Large intestine (tissue), 3 donors: Measurements from ENCODE around the gene PGM2. TPM values are rescaled to one million over a fixed set of nuclear protein-coding genes. Genes with fewer than 3 reads are reported as not detected.

Source experiments
- DNase-seq, 2 donors: peaks; one replicate each; pipeline versions ENCODE4 v3.0.0 to v3.0.0-alpha.2; 2013
- H3K27ac ChIP-seq: one replicate; pipeline ENCODE4 v1.5.1; 2013; ENCODE audit warnings: low read length
- H3K27me3 ChIP-seq: 2 replicates; pipeline ENCODE4 v1.6.1; 2013; ENCODE audit warnings: low read length; ENCODE audit not compliant: control insufficient read depth, insufficient read depth
- H3K36me3 ChIP-seq: 2 replicates; pipeline ENCODE4 v1.6.1; 2013; ENCODE audit warnings: low read length; ENCODE audit not compliant: control insufficient read depth, insufficient read depth
- H3K4me1 ChIP-seq: one replicate; pipeline ENCODE4 v1.6.1; 2013; ENCODE audit warnings: low read length; ENCODE audit not compliant: control insufficient read depth, insufficient read depth
- H3K4me3 ChIP-seq: one replicate; pipeline ENCODE4 v1.5.1; 2013; ENCODE audit warnings: low read length
- H3K9me3 ChIP-seq: one replicate; pipeline ENCODE4 v1.6.1; 2013; ENCODE audit warnings: mild to moderate bottlenecking, low read depth, low read length, moderate library complexity; ENCODE audit not compliant: control insufficient read depth
- WGBS: methylation state at CpG from one replicate; pipeline ENCODE4 v1.1.5; 2013; ENCODE audit warnings: low lambda C conversion rate; ENCODE audit not compliant: insufficient coverage; 5-methylcytosine and 5-hydroxymethylcytosine counted together
- polyA plus RNA-seq: library from polyadenylated mRNA; unstranded; fragments of 120-200 nt; gene quantifications from one replicate; pipeline ENCODE4 v1.2.1, GENCODE V29; 2013

Gene PGM2
- polyA plus RNA-seq, 1 donor: 35.3 TPM

DNA sequence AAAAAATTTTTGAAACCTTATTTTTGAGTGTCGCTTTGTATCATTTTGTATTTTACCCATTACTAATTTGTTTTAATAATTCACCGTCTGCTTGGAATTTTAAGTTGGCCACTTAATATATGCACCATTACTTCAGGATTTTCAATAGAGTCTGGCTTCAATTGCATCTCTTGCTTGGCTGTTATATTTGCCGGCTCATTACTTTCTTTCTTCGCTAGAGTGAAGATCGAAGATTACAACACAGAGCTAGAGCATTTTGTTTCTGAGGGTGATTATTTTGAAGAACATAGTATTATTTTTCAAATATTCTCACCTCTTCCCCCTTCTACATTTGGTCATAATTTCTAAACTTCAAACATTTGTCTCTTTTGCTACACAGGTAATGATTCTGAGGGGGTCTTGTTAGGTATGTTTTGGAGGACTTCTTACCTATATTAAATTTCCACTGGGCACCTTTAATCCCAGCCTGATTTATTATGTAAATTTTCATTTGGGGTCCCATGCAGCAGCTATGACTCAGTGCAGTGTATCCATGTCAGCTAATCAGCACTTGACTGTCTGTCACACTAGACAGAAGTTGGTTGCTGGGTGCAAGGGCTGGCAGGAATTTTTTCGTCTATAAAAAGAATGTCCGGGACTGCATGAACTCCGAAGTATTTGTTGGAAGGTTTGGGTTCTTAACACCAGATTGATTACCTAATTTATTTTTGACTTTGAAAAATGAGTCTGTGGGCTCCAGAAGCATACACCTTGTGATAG, 83.0 kb downstream of the PGM2 start:
- Histone ChIP-seq H3K4me3 (no peak overlapping the region), H3K9me3 (no peaks in the 10 kb centered on the region)
- WGBS: 100% methylated on average over 3 of the region's 8 CpGs

DNA sequence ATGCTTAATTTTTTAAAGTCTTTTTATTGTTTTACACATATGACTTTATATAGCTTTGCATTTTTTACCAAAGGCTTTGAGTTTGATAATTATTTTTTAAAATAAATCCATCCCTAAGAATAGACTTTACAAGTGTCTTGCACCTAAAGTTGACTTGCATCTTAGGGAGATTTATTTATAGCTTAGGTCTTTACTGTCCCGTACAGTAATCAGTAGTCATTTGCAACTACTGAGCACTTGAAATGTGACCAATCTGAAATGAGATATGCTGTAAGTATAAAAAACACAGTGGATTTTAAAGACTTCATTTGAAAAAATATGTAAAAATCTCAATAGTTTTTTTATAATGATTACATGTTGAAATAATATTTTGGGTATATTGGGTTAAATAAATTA, 83.6 kb downstream of the PGM2 start:
- no peaks in the 10 kb centered on the region for H3K9me3 ChIP-seq
- no peak overlapping the region for H3K27ac ChIP-seq
- no peak for DNase-seq
- no peaks in the 10 kb centered on the region for H3K4me1 ChIP-seq
- H3K4me3 ChIP-seq: no peak overlapping the region
- H3K36me3 ChIP-seq: no peaks in the 10 kb centered on the region
- no CpG with 5 or more reads among the region's 1 CpG for WGBS
- no peaks in the 10 kb centered on the region for H3K27me3 ChIP-seq

More for the DNA sequence above, 83.0 kb downstream of the PGM2 start:
- no peaks in the 10 kb centered on the region for H3K27me3 ChIP-seq
- no peaks in the 10 kb centered on the region for H3K4me1 ChIP-seq
- DNase-seq: no peak
- H3K36me3 ChIP-seq: no peaks in the 10 kb centered on the region
- H3K27ac ChIP-seq: no peak overlapping the region

Other genes with a start within 250 kb of the PGM2 start
- 20.3 TPM for gene RELL1, start 140.3 kb upstream of the PGM2 start, polyA plus RNA-seq
- 116 TPM for gene TBC1D1, start 64.4 kb downstream of the PGM2 start, polyA plus RNA-seq
- 0.07 TPM for gene PTTG2, start 133.7 kb downstream of the PGM2 start, polyA plus RNA-seq